Mononuclear cell (primary cell): ENCODE measurements around the gene SLC30A4. TPM values are rescaled to one million over a fixed set of nuclear protein-coding genes. Genes with fewer than 3 reads are reported as not detected.

Experiments used
- total RNA-seq: library from RNA; depleted of rRNA; stranded (reverse); fragments of >200 nt; gene quantifications from one replicate; pipeline ENCODE4 v1.2.3, GENCODE V29; 2012

SLC30A4 gene
- total RNA-seq, 1 donor, result 3.4 TPM

Other genes with a start within 250 kb of the SLC30A4 start
- 2.3 TPM for gene GATM, start 144.2 kb downstream of the SLC30A4 start, total RNA-seq
- gene BLOC1S6, start 64.6 kb upstream of the SLC30A4 start, total RNA-seq, result 102 TPM
- 57.1 TPM for gene SQOR, start 112.3 kb upstream of the SLC30A4 start, total RNA-seq